LHCN-M2 (cell line): ENCODE results near the gene FAM3A. TPM values are rescaled to one million over a fixed set of nuclear protein-coding genes. Genes with fewer than 3 reads are reported as not detected.
A peak's percentile ranks its signal among the peaks of the same experiment; 100 is the strongest.

Experiments used
- DNase-seq: peaks from one replicate; pipeline ENCODE4 v3.0.0-alpha.2; 2012; ENCODE audit warnings: low read depth
- total RNA-seq: library from RNA; depleted of rRNA; stranded (reverse); fragments of >200 nt; gene quantifications from 2 replicates; pipeline ENCODE4 v1.2.3, GENCODE V29; 2014

Gene FAM3A
- total RNA-seq, 1 experiment from 2014 or later: 46.5 TPM

GRCh38 chrX:154481911-154482601, 34.0 kb downstream of the FAM3A start:
- DNase-seq: no peak

- no peak for DNase-seq
These were observed 34.8 kb downstream of the FAM3A start for GRCh38 chrX:154481195-154481594.

GRCh38 chrX:154478728-154479622, 37.1 kb downstream of the FAM3A start, which contains the start of gene LAGE3:
LAGE3 (minus strand) TSS chrX:154479281; CDS start chrX:154478915, 366 bp downstream.
- peak; percentile 82 for DNase-seq

GRCh38 chrX:154477891-154478477, 38.0 kb downstream of the FAM3A start:
- no peak for DNase-seq

GRCh38 chrX:154476821-154477220, 39.2 kb downstream of the FAM3A start:
- DNase-seq: no peak

GRCh38 chrX:154473683-154474082, 42.3 kb downstream of the FAM3A start:
- DNase-seq: no peak

- DNase-seq: no peak
These were observed 43.1 kb downstream of the FAM3A start for GRCh38 chrX:154472685-154473632.

- DNase-seq: no peak
These were observed 44.0 kb downstream of the FAM3A start for GRCh38 chrX:154471839-154472684.

GRCh38 chrX:154470914-154471568, 45.0 kb downstream of the FAM3A start:
- no peak for DNase-seq

GRCh38 chrX:154470434-154470833, 45.6 kb downstream of the FAM3A start:
- DNase-seq: no peak

- no peak for DNase-seq
These were observed 46.2 kb downstream of the FAM3A start for GRCh38 chrX:154469880-154470279.

GRCh38 chrX:154469114-154469513, 46.9 kb downstream of the FAM3A start:
- no peak for DNase-seq

- DNase-seq: no peak
These were observed 47.8 kb downstream of the FAM3A start for GRCh38 chrX:154468217-154468616.

GRCh38 chrX:154467556-154467955, 48.5 kb downstream of the FAM3A start:
- DNase-seq: no peak

GRCh38 chrX:154466907-154467306, 49.1 kb downstream of the FAM3A start:
- DNase-seq: no peak

GRCh38 chrX:154466036-154466435, 50.0 kb downstream of the FAM3A start:
- no peak for DNase-seq

GRCh38 chrX:154465601-154466000, 50.4 kb downstream of the FAM3A start:
- no peak for DNase-seq

- DNase-seq: no peak
These were observed 51.1 kb downstream of the FAM3A start for GRCh38 chrX:154464806-154465365.

- DNase-seq: no peak
These were observed 52.3 kb downstream of the FAM3A start for GRCh38 chrX:154463611-154464220.
